Uterus (tissue), 2 donors: Measurements from ENCODE around the gene TTLL4.

Experiments used
- CTCF ChIP-seq, 4 experiments: fragments of 200-600 bp in 2 of 4; fragments of 450-650 bp in 2 of 4; sonication (generic) in 2 of 4; IDR thresholded peaks; one replicate each; pipeline ENCODE4 v1.5.1; 2016 to 2019; ENCODE audit warnings: antibody characterized with exemption in 4 of 4, mild to moderate bottlenecking in 2 of 4, moderate library complexity in 1 of 4
- POLR2A ChIP-seq, 2 donors: fragments of 450-650 bp; IDR thresholded peaks; one replicate each; pipeline ENCODE4 v1.6.1; 2016; ENCODE audit warnings: antibody characterized with exemption in 2 of 2, mild to moderate bottlenecking in 1 of 2, moderate library complexity in 1 of 2

DNA sequence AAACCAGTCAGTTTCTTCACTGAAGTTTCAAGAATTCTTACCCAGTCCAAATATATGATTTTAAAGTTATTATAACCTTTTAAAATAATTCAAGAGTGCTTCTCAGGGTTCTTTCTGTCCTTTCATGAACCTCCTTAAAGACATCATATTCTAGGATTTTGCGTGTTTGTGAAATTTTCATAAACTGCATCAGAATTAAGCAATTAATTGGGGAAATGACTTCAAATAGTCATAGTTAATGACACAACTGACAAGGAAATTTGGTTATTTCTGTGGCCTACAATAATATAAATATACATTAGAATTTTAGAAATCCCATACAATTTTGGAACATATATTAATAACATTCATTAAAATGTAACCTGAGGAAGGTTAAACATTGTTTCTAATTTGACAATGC lies 81.8 kb downstream of the TTLL4 start:
- TF ChIP-seq POLR2A (IDR thresholded peaks at IDR 0.05) (no peak), CTCF (IDR thresholded peaks at IDR 0.05) (no peak)
